Keratinocyte (primary cell): ENCODE data around the gene GRIN2D. TPM values are rescaled to one million over a fixed set of nuclear protein-coding genes. Genes with fewer than 3 reads are reported as not detected.
A peak's percentile ranks its signal among the peaks of the same experiment; 100 is the strongest.

Source experiments
- DNase-seq: peaks from one replicate; pipeline ENCODE4 v3.0.0-alpha.2; 2011; ENCODE audit warnings: low read depth, missing footprints, low spot score
- FAIRE-seq: peaks from 2 replicates; lab custom pipeline; 2011; peaks lifted over from hg19 to GRCh38; lab: Jason Lieb, UNC
- H2AFZ ChIP-seq: 2 replicates; pipeline ENCODE4 v1.6.0; 2012; ENCODE audit warnings: low read length, control low read depth, inconsistent platforms; ENCODE audit not compliant: control insufficient read depth
- H3K27ac ChIP-seq: 2 replicates; pipeline ENCODE4 v1.5.1; 2011; ENCODE audit warnings: low read length; ENCODE audit not compliant: control insufficient read depth, insufficient read depth
- H3K27me3 ChIP-seq: 3 replicates; pipeline ENCODE4 v1.6.0; 2011; ENCODE audit warnings: low read length; ENCODE audit not compliant: control insufficient read depth, insufficient read depth; ENCODE audit errors: extremely low read depth
- H3K36me3 ChIP-seq, 2 experiments: 2 replicates in 1 of 2; 3 replicates in 1 of 2; pipeline ENCODE4 v1.5.1; 2011; ENCODE audit warnings: low read length in 2 of 2, mild to moderate bottlenecking in 1 of 2; ENCODE audit not compliant: control insufficient read depth in 2 of 2, insufficient read depth in 2 of 2; ENCODE audit errors: extremely low read depth in 1 of 2
- H3K4me1 ChIP-seq: 3 replicates; pipeline ENCODE4 v1.5.1; 2011; ENCODE audit warnings: low read length; ENCODE audit not compliant: control insufficient read depth, insufficient read depth; ENCODE audit errors: extremely low read depth
- H3K4me2 ChIP-seq: 3 replicates; pipeline ENCODE4 v1.6.0; 2011; ENCODE audit warnings: low read depth, low read length; ENCODE audit not compliant: control insufficient read depth, insufficient read depth; ENCODE audit errors: extremely low read depth
- H3K4me3 ChIP-seq, 3 experiments: fragments of 200-600 bp in 1 of 3; sonication (generic) in 1 of 3; 2 replicates in 2 of 3; 3 replicates in 1 of 3; pipeline ENCODE4 v1.5.1; 2011 to 2016; ENCODE audit warnings: low read length in 3 of 3, mild to moderate bottlenecking in 3 of 3, control low read depth in 2 of 3, inconsistent platforms in 1 of 3, low read depth in 1 of 3, mixed read lengths in 1 of 3, mixed run types in 1 of 3, moderate library complexity in 1 of 3; ENCODE audit not compliant: control insufficient read depth in 2 of 3, insufficient read depth in 2 of 3; ENCODE audit errors: extremely low read depth in 1 of 3
- H3K79me2 ChIP-seq: 2 replicates; pipeline ENCODE4 v1.6.0; 2012; ENCODE audit warnings: low read length; ENCODE audit not compliant: control insufficient read depth, insufficient read depth
- H3K9ac ChIP-seq: 3 replicates; pipeline ENCODE4 v1.6.0; 2011; ENCODE audit warnings: low read length; ENCODE audit not compliant: control insufficient read depth, insufficient read depth; ENCODE audit errors: extremely low read depth
- H3K9me1 ChIP-seq: 3 replicates; pipeline ENCODE4 v1.6.0; 2011; ENCODE audit warnings: low read length; ENCODE audit not compliant: control insufficient read depth, insufficient read depth; ENCODE audit errors: extremely low read depth
- H3K9me3 ChIP-seq: 2 replicates; pipeline ENCODE4 v1.5.1; 2012; ENCODE audit warnings: low read depth, low read length; ENCODE audit not compliant: control insufficient read depth
- H4K20me1 ChIP-seq: 3 replicates; pipeline ENCODE4 v1.6.0; 2011; ENCODE audit warnings: low read length; ENCODE audit not compliant: control insufficient read depth, insufficient read depth; ENCODE audit errors: extremely low read depth
- EZH2 ChIP-seq: IDR thresholded peaks from one replicate; pipeline ENCODE4 v1.6.1; 2012; ENCODE audit warnings: inconsistent platforms, mild to moderate bottlenecking, low read length, moderate library complexity
- dilution Hi-C: fragments of 300-500 bp; cut with MboI; formaldehyde crosslinking; loops from one replicate; pipeline ENCODE4 v1.7.0; 2020; ENCODE audit warnings: low sequenced_read_pairs; ENCODE audit not compliant: extremely low pct_ligation_motif_present
- polyA plus RNA-seq, 5 experiments: library from polyadenylated mRNA; depleted of rRNA in 3 of 5; stranded (reverse) in 3 of 5; stranded (forward) in 1 of 5; unstranded in 1 of 5; fragments of >200 nt; gene quantifications; 1 replicate in 1 of 5; 2 replicates in 3 of 5; 3 replicates in 1 of 5; pipeline versions ENCODE4 v1.2.1 to v1.2.3, GENCODE V29; 2011 to 2012; ENCODE audit warnings: missing spikeins in 2 of 5, low read depth in 1 of 5, low replicate concordance in 1 of 5
- TF ChIP-seq, protein P1 (sequence below), 3 experiments: IDR thresholded peaks in 1 of 3; conservative IDR thresholded peaks in 1 of 3; optimal IDR thresholded peaks in 1 of 3; 2 replicates in 2 of 3; 3 replicates in 1 of 3; pipeline versions ENCODE3 to v1.5.1; 2011; ENCODE audit warnings: low read length in 3 of 3, mild to moderate bottlenecking in 3 of 3, moderate library complexity in 2 of 3, control low read depth in 1 of 3, inconsistent platforms in 1 of 3; ENCODE audit not compliant: insufficient read depth in 2 of 3; ENCODE audit errors: extremely low read depth in 1 of 3

GRIN2D gene
- polyA plus RNA-seq, 1 donor (not counting 4 experiments of a cell fraction or from before 2014, with no cell fraction given), result 0.04 TPM

DNA sequence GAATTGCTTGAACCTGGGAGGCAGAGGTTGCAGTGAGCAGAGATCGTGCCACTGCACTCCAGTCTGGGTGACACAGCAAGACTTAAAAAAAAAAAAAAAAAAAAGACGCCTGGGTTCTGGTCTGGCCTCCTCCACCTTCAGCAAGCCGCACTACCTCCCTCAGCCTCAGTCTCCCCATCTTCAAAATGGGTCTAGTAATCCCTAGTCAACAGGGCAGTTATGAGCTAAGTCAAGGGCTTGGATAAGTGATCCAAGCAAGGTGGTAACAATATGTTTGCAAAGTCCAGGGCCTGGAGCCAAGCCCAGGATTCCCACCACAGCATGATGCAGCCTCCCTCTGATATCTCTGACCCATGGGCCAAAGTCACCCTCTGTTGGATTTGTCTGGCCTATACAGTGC is 6.5 kb upstream of the GRIN2D start:
- dilution Hi-C loops, result no loop called here
- Histone ChIP-seq H4K20me1 (peaks cover 3% of the 10 kb centered on the region), H3K9me3 (no peaks in the 10 kb centered on the region), H3K9ac (no peak overlapping the region), H3K27ac (no peak overlapping the region), H3K27me3 (no peaks in the 10 kb centered on the region), H3K36me3 (peaks cover 40% of the 10 kb centered on the region in 2 experiments), H3K4me2 (no peak overlapping the region), H3K4me3 (no peak overlapping the region), H3K4me1 (peaks cover 3% of the 10 kb centered on the region), H2AFZ (no peak overlapping the region), H3K9me1 (no peaks in the 10 kb centered on the region), H3K79me2 (peaks cover 19% of the 10 kb centered on the region)
- no peak for FAIRE-seq
- DNase-seq, result no peak
- TF ChIP-seq, protein P1, sequence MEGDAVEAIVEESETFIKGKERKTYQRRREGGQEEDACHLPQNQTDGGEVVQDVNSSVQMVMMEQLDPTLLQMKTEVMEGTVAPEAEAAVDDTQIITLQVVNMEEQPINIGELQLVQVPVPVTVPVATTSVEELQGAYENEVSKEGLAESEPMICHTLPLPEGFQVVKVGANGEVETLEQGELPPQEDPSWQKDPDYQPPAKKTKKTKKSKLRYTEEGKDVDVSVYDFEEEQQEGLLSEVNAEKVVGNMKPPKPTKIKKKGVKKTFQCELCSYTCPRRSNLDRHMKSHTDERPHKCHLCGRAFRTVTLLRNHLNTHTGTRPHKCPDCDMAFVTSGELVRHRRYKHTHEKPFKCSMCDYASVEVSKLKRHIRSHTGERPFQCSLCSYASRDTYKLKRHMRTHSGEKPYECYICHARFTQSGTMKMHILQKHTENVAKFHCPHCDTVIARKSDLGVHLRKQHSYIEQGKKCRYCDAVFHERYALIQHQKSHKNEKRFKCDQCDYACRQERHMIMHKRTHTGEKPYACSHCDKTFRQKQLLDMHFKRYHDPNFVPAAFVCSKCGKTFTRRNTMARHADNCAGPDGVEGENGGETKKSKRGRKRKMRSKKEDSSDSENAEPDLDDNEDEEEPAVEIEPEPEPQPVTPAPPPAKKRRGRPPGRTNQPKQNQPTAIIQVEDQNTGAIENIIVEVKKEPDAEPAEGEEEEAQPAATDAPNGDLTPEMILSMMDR (optimal IDR thresholded peaks at IDR 0.05 in 1 of 3, IDR thresholded peaks at IDR 0.05 in 1 of 3, conservative IDR thresholded peaks at IDR 0.05 in 1 of 3; ENCODE audit: extremely low read depth in 1 of 3, insufficient read depth in 2 of 3, low read length in 3 of 3), result no peak
- no peak for TF ChIP-seq EZH2

DNA sequence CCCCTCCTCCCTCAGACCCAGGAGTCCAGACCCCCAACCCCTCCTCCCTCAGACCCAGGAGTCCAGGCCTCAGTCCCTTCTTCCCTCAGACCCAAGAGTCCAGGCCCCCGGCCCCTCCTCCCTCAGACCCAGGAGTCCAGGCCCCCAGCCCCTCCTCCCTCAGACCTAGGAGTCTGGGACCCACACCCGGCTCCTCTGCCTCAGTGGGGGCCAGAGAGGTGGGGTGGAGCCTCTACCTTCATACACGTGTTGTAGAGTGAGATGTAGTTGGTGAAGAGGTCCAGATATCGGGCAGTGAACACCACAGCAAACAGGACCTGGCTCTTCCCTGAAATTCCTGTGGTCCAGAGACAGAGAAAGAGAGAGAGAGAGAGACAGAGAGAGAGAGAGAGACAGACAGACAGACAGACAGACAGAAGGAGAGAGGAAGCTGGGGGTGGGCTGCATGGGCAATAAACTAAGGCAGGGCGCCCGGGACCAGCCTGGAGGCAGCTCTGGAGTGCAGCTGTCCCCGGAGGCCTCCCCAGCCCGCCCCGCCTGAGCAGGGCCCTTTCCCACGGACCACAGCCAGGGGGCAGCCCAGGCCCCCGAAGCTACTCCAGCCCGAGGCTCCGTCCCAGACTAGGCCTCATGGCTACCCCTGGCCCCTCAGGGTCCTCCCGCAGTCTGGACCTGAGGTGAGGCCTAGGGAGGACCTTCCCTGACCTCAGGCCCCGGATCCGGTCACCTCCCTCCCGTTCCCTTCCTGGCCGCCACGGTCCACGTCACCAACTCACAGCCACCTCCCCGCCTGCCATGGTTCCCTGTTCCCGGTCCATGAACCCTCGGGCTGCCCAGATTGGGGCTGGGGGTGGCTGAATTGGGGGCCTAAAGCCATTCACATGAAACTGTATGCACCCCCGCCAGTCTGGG is 3.0 kb upstream of the GRIN2D start:
- peak overlapping the region; percentile 91 for H3K27ac ChIP-seq
- peaks cover 18 to 26% of the 10 kb centered on the region in 2 experiments for H3K36me3 ChIP-seq
- H3K9me1 ChIP-seq, result no peaks in the 10 kb centered on the region
- H3K27me3 ChIP-seq, result peaks cover 29% of the 10 kb centered on the region
- no peak for FAIRE-seq
- H2AFZ ChIP-seq, result peak overlapping the region; percentile 97
- H3K4me3 ChIP-seq, result peak overlapping the region; percentile 94 to 99 (median 99)
- TF ChIP-seq, protein P1 (optimal IDR thresholded peaks at IDR 0.05 in 1 of 3, IDR thresholded peaks at IDR 0.05 in 1 of 3, conservative IDR thresholded peaks at IDR 0.05 in 1 of 3; ENCODE audit: extremely low read depth in 1 of 3, insufficient read depth in 2 of 3, low read length in 3 of 3), result peak; percentile 47 to 90 (median 68)
- TF ChIP-seq EZH2, result no peak
- H3K79me2 ChIP-seq, result peaks cover 19% of the 10 kb centered on the region
- no peak for DNase-seq
- H3K9ac ChIP-seq, result peak overlapping the region; percentile 99
- H3K4me1 ChIP-seq, result peaks cover 7% of the 10 kb centered on the region
- H3K4me2 ChIP-seq, result peak overlapping the region; percentile 83
- dilution Hi-C loops, result no loop called here
- H4K20me1 ChIP-seq, result no peaks in the 10 kb centered on the region
- no peaks in the 10 kb centered on the region for H3K9me3 ChIP-seq
